Measurements from ENCODE around the gene DPP6.

Gene DPP6

DNA sequence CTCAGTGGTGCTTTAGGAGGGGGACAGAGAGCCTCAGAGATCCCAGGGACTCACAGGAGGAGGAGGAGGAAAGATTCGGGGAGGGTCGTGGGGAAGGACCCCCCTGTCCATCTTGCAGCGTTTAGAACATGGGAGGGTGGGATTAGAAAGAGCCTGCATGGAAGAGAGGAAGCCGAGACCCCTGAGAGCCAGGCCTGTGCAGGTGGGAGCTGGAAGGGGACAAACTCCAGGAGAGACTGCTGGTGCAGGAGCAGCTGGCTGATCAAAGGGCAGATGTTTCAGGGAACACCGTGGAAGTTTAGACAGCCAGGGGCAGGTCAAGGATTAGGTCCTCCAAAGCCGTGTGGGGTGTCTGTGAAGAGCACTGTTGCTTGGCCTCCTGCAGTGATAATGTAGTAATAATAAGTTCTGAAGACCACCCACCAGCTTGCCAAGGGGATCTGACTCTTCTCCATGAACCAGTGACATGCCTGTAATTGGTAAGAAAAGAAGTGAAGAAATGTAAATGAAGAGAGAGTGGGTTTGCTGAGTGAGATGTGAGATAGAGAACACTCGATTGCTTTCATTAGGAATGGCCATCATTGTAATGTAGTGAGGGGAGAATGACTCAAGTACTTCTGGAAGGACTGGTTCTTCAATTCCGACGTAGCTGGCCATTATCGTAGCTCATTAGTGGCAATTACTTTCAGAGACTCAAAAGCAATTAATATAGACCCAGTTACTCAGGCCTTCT is 525.1 kb downstream of the DPP6 start:
- H3K27ac ChIP-seq: no peak overlapping the region
- TF ChIP-seq, protein P1, sequence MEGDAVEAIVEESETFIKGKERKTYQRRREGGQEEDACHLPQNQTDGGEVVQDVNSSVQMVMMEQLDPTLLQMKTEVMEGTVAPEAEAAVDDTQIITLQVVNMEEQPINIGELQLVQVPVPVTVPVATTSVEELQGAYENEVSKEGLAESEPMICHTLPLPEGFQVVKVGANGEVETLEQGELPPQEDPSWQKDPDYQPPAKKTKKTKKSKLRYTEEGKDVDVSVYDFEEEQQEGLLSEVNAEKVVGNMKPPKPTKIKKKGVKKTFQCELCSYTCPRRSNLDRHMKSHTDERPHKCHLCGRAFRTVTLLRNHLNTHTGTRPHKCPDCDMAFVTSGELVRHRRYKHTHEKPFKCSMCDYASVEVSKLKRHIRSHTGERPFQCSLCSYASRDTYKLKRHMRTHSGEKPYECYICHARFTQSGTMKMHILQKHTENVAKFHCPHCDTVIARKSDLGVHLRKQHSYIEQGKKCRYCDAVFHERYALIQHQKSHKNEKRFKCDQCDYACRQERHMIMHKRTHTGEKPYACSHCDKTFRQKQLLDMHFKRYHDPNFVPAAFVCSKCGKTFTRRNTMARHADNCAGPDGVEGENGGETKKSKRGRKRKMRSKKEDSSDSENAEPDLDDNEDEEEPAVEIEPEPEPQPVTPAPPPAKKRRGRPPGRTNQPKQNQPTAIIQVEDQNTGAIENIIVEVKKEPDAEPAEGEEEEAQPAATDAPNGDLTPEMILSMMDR (conservative IDR thresholded peaks at IDR 0.05): no peak

DNA sequence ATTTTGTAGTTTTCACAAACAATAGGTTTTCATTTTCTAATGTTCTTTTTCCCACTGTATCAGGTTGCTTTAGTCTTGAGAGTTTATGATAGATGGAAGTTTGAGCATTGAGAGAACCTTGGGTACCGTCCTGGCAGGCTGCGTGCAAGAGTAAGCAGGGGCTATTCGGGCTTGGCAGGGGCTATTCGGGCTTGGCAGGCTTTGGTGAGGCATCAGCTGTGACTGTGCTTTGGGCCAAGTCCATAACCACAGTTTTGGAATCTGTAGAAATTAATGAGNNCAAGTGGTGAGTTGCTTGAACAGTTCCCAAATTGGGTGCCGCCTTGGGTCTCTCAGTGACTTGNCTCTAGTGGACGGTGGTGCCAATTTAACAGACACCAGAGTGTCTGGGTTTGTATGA is 526.1 kb downstream of the DPP6 start:
- TF ChIP-seq, protein P1 (conservative IDR thresholded peaks at IDR 0.05): no peak
- H3K27ac ChIP-seq: no peak overlapping the region

DNA sequence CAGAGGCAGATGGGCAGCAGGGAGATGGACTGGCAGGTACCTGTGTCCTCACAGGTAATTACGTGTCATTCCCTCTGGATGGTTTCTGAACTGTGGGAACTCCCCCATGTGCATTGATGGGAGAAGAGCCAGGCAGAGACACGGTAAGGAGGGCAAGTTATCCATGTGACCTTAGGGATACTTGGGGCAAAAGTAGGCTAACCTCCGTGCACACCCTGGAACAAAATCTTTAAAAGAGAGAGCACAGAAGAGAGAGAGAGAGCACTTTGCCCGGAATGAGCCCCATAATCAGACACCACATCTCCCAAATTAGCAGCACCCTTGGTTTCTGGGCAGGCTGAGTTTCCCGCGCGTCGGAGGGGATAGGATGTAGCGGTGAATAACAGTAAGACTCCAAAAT is 527.5 kb downstream of the DPP6 start:
- TF ChIP-seq, protein P1 (conservative IDR thresholded peaks at IDR 0.05): no peak

DNA sequence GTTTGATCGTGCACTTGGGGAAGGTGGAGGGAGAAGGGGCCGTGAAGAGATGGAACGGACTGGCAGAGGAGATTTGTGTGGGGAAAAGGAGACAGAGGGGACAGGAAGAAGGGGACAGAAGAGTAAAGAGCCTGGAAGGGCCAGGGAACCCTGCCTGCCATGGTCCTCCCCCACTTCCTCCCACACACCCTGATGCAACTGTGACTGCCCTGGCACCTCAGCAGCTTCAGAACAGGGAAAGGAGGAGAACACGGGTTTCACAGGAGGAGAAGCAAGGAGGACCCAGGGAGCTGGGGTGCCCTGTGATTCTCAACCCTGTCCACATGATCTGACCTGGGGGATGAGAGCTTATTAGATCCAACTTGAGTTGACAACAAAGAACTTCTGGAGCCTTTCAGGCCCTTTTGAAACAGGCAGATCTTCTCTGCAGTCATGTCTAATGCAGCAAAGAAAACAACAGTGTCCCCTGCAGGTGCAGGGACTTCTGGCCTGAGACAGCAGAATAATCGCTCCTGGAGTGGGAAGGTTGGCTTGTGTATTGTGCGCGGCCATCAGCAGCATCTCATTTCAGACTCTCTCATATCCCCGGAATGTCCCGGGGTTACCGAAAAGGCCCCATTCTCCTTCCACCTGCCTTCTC is 529.2 kb downstream of the DPP6 start:
- TF ChIP-seq, protein P1 (conservative IDR thresholded peaks at IDR 0.05): no peak
- H3K27ac ChIP-seq: no peak overlapping the region

More for the DNA sequence above, 527.5 kb downstream of the DPP6 start:
- no peak overlapping the region for H3K27ac ChIP-seq

DNA sequence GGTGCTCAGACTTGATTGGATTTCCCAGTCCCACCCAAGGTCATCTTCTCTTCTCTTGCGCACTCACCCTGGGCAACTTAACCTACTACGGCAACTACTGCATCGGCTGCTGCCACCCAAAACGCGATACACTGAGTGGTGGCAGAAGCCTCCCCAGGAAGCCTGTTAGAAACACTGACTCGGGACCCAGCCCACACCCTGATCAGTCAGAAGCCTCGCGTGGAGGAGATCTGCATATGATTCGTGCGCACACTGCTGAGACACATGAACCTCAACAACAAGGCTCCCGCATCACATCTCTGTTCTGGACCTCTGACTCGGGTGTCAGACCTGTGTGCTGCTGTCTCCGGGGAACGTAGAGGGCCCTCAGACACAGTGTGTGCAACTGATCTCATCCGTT is 531.3 kb downstream of the DPP6 start:
- TF ChIP-seq, protein P1 (conservative IDR thresholded peaks at IDR 0.05): no peak

DNA sequence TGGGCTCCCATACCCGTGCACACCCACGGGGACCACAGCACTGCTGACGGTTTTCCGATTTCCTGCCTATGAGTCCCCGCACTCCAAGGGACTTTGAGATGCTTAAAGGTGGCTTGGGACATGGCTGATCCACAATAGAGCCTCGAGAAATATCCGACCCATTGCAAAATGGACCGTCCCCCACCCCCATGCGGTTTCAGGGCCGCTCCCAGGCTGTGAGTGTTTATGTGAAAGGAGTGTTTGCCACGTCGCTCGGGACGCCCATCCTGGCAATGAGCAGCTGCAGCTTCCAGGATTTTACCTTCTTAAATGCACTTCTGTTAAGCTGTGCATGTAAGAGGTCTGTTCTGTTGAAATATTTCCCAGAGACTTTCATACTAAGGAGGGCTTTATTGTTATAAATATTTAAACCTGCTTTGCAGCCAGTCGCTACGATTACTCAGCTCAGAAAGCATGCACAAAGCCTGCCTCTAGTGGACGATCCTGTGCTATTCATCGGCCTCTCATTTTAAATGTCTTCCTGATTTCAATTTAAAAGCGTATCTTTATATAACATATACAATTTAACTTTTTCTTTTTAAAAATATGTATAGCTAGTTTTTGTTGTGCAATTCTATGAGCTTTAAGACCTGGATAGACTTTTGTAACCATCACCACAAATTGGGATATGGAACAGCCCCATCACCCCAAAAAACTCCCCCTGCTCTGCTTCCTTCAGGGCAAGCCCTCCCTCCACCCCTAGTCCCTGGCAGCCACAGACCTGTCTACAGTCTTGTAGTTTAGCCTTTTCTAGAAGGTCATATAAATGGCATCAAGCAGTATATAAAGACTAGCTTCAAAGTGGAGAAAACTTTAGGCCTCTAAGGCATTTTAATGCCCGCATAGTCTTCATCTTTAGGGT is 532.4 kb downstream of the DPP6 start:
- TF ChIP-seq, protein P1 (conservative IDR thresholded peaks at IDR 0.05): peak; percentile 80
- no peak overlapping the region for H3K27ac ChIP-seq

More for the DNA sequence above, 531.3 kb downstream of the DPP6 start:
- H3K27ac ChIP-seq: no peak overlapping the region

DNA sequence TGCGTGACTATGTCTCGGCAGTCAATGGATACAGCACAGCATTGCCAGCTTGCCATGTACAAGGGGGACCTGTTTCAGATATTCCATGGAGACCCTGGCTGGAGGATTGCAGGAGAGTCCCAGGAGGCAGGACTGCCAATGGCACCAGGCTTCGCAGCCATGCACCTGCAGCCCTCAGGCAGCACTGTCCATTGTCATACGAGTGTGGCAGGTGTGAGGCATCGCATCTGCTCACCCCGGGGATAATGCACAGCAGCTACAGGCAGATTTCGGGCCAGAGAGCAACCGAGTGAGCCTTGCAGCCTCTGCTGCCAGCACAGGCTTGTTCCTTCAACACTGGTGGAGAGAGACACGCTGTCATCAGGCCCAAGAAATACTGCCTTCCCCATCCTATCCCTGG is 535.6 kb downstream of the DPP6 start:
- TF ChIP-seq, protein P1 (conservative IDR thresholded peaks at IDR 0.05): no peak
- no peak overlapping the region for H3K27ac ChIP-seq

Data from VCaP (cell line).